HUES6 (cell line): Measurements from ENCODE around the gene SCGB1D1.
"Not testable (repeated sequence)": the region's sequence is repeated elsewhere in the genome, so short reads cannot be mapped to it uniquely, and the experiment has no call there.

ENCODE experiments used
- H3K27ac ChIP-seq: 2 replicates; pipeline ENCODE4 v1.7.0; 2013; ENCODE audit warnings: low read depth, mild to moderate bottlenecking, low read length, inconsistent platforms
- H3K27me3 ChIP-seq: 2 replicates; pipeline ENCODE4 v1.6.1; 2013; ENCODE audit warnings: low read length; ENCODE audit not compliant: control insufficient read depth, insufficient read depth
- H3K36me3 ChIP-seq: 2 replicates; pipeline ENCODE4 v1.6.1; 2013; ENCODE audit warnings: low read length; ENCODE audit not compliant: control insufficient read depth, insufficient read depth
- H3K4me1 ChIP-seq: 2 replicates; pipeline ENCODE4 v1.6.1; 2013; ENCODE audit warnings: low read length; ENCODE audit not compliant: control insufficient read depth, insufficient read depth
- H3K4me3 ChIP-seq: 2 replicates; pipeline ENCODE4 v1.5.1; 2013; ENCODE audit warnings: low read depth, low read length
- H3K9ac ChIP-seq: one replicate; pipeline ENCODE4 v1.6.1; 2013; ENCODE audit warnings: mild to moderate bottlenecking, low read length
- H3K9me3 ChIP-seq: 2 replicates; pipeline ENCODE4 v1.6.1; 2013; ENCODE audit warnings: low read depth, low read length; ENCODE audit not compliant: control insufficient read depth, insufficient read depth

The SCGB1D1 gene

DNA sequence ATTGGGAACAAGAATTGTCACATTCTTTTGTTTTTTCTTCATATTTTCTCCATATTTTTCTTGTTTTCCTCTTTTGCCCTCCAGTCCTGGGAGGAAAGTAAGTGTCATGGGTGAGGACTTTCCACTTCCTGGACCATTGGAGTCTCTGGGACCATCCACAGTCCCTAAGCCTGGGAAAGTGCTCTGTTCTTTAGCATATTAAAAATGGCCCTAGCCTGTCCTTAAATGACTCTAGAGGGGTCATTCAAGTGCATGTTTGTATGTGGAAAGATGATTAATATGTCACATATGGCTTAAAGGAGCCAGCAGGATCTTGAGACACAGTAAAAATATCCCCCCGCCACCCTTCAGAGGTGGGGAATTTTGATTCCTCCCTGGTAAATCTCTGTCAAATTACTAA lies 20.1 kb upstream of the SCGB1D1 start:
- no peaks in the 10 kb centered on the region for H3K9me3 ChIP-seq
- H3K36me3 ChIP-seq = no peaks in the 10 kb centered on the region
- no peak overlapping the region for H3K4me3 ChIP-seq
- peaks cover 18% of the 10 kb centered on the region; the same call in 1 of the 2 replicates for H3K27me3 ChIP-seq
- no peak overlapping the region for H3K27ac ChIP-seq
- no peak overlapping the region for H3K9ac ChIP-seq
- no peaks in the 10 kb centered on the region for H3K4me1 ChIP-seq

DNA sequence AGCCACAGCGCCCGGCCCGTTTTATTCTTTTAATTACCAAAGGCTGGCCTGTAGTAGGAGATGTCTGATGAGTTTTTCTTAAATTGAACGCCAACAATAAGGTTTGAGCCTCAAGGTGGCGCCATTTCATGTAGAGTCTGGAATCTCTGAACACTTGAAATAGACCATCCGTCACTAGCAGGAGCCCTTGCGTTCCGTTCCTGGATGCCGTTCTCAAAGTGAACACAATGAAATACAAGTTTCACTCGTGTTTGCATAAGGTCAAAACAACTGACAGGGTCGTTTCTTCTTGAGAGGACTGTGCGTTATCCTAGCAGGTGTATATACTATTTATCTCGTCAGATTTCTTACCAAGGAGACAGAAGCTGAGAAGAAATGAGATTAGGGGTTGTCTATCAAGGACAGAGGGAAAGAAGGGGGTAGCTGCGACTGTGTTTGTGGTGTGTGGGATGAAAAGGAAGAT lies 18.7 kb upstream of the SCGB1D1 start:
- H3K36me3 ChIP-seq = no peaks in the 10 kb centered on the region
- H3K27ac ChIP-seq = no peak overlapping the region
- H3K4me3 ChIP-seq = no peak overlapping the region
- no peaks in the 10 kb centered on the region for H3K4me1 ChIP-seq
- H3K9me3 ChIP-seq = no peaks in the 10 kb centered on the region
- no peak overlapping the region for H3K9ac ChIP-seq
- peaks cover 18% of the 10 kb centered on the region; the same call in 1 of the 2 replicates for H3K27me3 ChIP-seq

DNA sequence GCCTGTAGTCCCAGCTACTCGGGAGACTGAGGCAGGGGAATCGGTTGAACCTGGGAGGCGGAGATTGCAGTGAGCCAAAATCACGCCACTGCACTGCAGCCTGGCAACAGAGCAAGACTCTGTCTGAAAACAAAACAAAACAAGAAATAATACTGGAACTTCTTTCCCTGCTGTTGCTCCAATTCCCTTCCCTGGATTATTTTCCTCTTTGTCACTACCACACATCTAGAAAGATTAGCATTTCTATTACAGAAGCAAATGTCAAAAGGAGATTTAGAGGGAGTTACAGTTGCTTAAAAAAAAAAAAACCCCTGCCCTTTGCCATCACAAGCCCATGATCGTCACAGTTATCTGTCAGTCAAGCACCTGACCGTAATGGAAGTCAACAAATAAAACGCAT lies 17.7 kb upstream of the SCGB1D1 start:
- no peak overlapping the region for H3K27ac ChIP-seq
- H3K27me3 ChIP-seq = peaks cover 18% of the 10 kb centered on the region; the same call in 1 of the 2 replicates
- no peaks in the 10 kb centered on the region for H3K9me3 ChIP-seq
- no peaks in the 10 kb centered on the region for H3K36me3 ChIP-seq
- H3K4me3 ChIP-seq = no peak overlapping the region
- no peaks in the 10 kb centered on the region for H3K4me1 ChIP-seq
- H3K9ac ChIP-seq = no peak overlapping the region

DNA sequence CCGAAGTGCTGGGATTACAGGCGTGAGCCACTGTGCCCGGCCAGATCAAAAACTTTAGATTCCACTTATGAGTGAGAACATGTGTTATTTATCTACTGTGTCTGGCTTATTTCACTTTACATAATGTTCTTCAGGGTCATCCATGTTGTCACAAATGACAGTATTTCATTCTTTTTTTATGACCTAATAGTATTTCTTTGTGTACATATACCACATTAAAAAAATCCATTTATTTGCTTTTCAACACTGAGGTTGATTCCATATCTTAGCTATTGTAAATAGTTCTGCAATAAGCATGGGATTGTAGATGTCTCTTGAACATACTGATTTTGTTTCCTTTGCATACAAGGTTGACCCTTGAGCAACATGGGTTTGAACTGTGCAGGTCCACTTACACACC lies 13.2 kb upstream of the SCGB1D1 start:
- Histone ChIP-seq H3K27me3 (peaks cover 13% of the 10 kb centered on the region; the same call in 1 of the 2 replicates), H3K9me3 (no peaks in the 10 kb centered on the region), H3K9ac (no peak overlapping the region), H3K27ac (no peak overlapping the region), H3K36me3 (no peaks in the 10 kb centered on the region), H3K4me1 (no peaks in the 10 kb centered on the region), H3K4me3 (no peak overlapping the region)

- Histone ChIP-seq H3K9me3 (no peaks in the 10 kb centered on the region), H3K4me1 (no peaks in the 10 kb centered on the region), H3K9ac (no peak overlapping the region), H3K27ac (no peak overlapping the region), H3K4me3 (no peak overlapping the region), H3K27me3 (no peaks in the 10 kb centered on the region), H3K36me3 (no peaks in the 10 kb centered on the region)
Measured at GRCh38 chr11:62179995-62180394, 10.0 kb upstream of the SCGB1D1 start.

DNA sequence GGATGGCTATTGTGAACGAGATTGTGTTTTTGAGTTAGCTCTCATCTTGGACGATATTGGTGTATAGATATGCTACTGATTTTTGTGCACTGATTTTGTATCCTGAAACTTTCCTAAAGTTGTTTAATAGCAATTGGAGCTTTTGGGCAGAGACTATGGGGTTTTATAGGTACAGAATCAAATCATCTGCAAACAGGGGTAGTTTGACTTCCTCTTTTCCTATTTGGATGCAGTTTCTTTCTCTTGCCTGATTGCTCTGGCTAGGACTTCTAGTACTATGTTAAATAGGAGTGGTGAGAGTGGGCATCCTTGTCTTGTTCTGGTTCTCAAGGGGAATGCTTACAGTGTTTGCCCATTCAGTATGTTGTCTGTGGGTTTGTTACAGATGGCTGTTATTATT lies 8.9 kb upstream of the SCGB1D1 start:
- Histone ChIP-seq H3K27ac (no peak overlapping the region), H3K27me3 (no peaks in the 10 kb centered on the region), H3K36me3 (no peaks in the 10 kb centered on the region), H3K4me3 (no peak overlapping the region), H3K9me3 (no peaks in the 10 kb centered on the region), H3K4me1 (no peaks in the 10 kb centered on the region), H3K9ac (no peak overlapping the region)

GRCh38 chr11:62182147-62182891 lies 7.7 kb upstream of the SCGB1D1 start:
- Histone ChIP-seq H3K27me3 (no peaks in the 10 kb centered on the region), H3K9ac (no peak overlapping the region), H3K4me1 (no peaks in the 10 kb centered on the region), H3K4me3 (no peak overlapping the region), H3K36me3 (no peaks in the 10 kb centered on the region), H3K27ac (no peak overlapping the region), H3K9me3 (no peaks in the 10 kb centered on the region)

- H3K9ac ChIP-seq = no peak overlapping the region
- no peak overlapping the region for H3K27ac ChIP-seq
- no peaks in the 10 kb centered on the region for H3K4me1 ChIP-seq
- H3K4me3 ChIP-seq = no peak overlapping the region
- no peaks in the 10 kb centered on the region for H3K36me3 ChIP-seq
- peaks cover 7% of the 10 kb centered on the region; the same call in 1 of the 2 replicates for H3K27me3 ChIP-seq
- no peaks in the 10 kb centered on the region for H3K9me3 ChIP-seq
Measured at GRCh38 chr11:62186195-62186594, 3.8 kb upstream of the SCGB1D1 start.

- Histone ChIP-seq H3K27me3 (peaks cover 12% of the 10 kb centered on the region; the same call in 1 of the 2 replicates), H3K27ac (no peak overlapping the region), H3K4me1 (peaks cover 7% of the 10 kb centered on the region; the same call in 1 of the 2 replicates), H3K36me3 (no peaks in the 10 kb centered on the region), H3K9ac (no peak overlapping the region), H3K9me3 (no peaks in the 10 kb centered on the region), H3K4me3 (no peak overlapping the region)
Measured at GRCh38 chr11:62193952-62194351, 3.9 kb downstream of the SCGB1D1 start.

DNA sequence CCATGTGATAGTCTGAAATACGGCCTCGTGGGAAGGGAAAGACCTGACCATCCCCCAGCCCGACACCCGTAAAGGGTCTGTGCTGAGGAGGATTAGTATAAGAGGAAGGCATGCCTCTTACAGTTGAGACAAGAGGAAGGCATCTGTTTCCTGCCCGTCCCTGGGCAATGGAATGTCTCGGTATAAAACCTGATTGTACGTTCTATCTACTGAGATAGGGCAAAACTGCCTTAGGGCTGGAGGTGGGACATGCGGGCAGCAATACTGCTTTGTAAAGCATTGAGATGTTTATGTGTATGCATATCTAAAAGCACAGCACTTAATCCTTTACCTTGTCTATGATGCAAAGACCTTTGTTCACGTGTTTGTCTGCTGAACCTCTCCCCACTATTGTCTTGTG lies 5.0 kb downstream of the SCGB1D1 start:
- not testable (repeated sequence) for H3K36me3 ChIP-seq, H3K4me1 ChIP-seq, H3K27me3 ChIP-seq, H3K9ac ChIP-seq, H3K4me3 ChIP-seq, H3K27ac ChIP-seq, H3K9me3 ChIP-seq

DNA sequence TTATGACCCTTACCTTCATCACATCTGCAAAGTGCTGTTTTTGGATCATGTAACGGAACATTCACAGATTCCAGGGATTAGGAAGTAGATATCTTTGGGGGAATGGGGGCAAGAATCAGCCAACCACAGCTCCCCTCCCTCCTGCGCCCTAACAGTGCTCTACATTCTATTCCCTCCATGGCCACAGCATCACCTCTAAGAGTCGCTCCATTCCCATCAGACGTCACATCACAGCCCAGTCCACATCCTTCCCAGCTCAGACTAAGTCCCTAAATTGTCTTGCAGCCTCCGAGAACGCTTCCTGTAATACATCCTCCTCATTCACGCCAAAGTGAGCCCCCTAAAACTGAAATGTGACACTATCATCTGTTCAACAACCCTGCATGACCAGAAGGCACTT lies 5.9 kb downstream of the SCGB1D1 start:
- Histone ChIP-seq H3K27ac (no peak overlapping the region), H3K9me3 (no peaks in the 10 kb centered on the region)

More for the DNA sequence above, 5.9 kb downstream of the SCGB1D1 start:
- peaks cover 5% of the 10 kb centered on the region; the same call in 1 of the 2 replicates for H3K27me3 ChIP-seq
- H3K9ac ChIP-seq = no peak overlapping the region
- H3K4me3 ChIP-seq = no peak overlapping the region
- H3K36me3 ChIP-seq = no peaks in the 10 kb centered on the region
- peaks cover 7% of the 10 kb centered on the region; the same call in 1 of the 2 replicates for H3K4me1 ChIP-seq
